GM13977 (cell line): Measurements from ENCODE around the gene SSTR4.
A peak's percentile ranks its signal among the peaks of the same experiment; 100 is the strongest.

ENCODE experiments used
- DNase-seq: peaks from one replicate; pipeline ENCODE4 v3.0.0; 2012; ENCODE audit warnings: low spot score
- in situ Hi-C: fragments of 300-500 bp; cut with MboI; formaldehyde crosslinking; loops from one replicate; pipeline ENCODE4 v1.12.0; 2022; ENCODE audit warnings: low sequenced_read_pairs, low pct_unique_long_range_greater_than_20kb, mixed read lengths, inconsistent platforms; ENCODE audit not compliant: unreplicated experiment
- TF ChIP-seq, protein P1 (sequence below): IDR thresholded peaks from 2 replicates; pipeline ENCODE4 v1.5.1; 2012; ENCODE audit warnings: mild to moderate bottlenecking, control low read depth; ENCODE audit not compliant: insufficient read depth; ENCODE audit errors: extremely low read depth, missing control alignments

Gene SSTR4

DNA sequence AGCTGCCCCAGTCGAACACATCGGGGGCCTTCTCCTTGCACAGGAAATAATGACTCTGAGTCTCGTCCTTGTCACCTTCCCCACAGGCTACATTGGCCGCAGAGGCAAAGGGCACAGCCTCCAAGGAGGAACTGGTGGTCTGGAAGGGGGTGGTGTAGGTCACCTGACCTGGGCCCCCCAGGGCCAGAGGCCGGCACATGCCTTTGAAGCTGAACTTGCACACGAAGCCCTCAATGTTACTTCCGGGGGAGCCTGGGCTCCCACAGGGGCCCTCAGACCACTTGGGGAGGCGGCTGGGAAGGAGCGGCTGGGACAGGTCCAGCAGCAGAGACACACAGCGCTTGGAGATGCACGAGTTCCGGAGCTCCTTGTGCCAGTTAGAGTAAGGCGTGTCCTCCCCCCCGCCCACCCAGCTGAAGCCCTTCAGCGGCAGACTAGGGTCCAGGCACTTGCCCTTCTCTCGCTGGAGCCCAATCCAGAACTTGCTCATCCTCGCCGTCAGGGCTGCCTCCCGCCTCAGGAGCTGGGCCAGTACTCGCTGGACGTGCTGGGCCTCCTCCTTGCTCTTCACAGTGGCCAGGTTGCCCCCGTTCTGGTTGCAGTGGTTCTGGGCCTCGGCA is 50.4 kb downstream of the SSTR4 start:
- in situ Hi-C loops = no loop called here
- TF ChIP-seq, protein P1, sequence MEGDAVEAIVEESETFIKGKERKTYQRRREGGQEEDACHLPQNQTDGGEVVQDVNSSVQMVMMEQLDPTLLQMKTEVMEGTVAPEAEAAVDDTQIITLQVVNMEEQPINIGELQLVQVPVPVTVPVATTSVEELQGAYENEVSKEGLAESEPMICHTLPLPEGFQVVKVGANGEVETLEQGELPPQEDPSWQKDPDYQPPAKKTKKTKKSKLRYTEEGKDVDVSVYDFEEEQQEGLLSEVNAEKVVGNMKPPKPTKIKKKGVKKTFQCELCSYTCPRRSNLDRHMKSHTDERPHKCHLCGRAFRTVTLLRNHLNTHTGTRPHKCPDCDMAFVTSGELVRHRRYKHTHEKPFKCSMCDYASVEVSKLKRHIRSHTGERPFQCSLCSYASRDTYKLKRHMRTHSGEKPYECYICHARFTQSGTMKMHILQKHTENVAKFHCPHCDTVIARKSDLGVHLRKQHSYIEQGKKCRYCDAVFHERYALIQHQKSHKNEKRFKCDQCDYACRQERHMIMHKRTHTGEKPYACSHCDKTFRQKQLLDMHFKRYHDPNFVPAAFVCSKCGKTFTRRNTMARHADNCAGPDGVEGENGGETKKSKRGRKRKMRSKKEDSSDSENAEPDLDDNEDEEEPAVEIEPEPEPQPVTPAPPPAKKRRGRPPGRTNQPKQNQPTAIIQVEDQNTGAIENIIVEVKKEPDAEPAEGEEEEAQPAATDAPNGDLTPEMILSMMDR = no peak
- DNase-seq = no peak

DNA sequence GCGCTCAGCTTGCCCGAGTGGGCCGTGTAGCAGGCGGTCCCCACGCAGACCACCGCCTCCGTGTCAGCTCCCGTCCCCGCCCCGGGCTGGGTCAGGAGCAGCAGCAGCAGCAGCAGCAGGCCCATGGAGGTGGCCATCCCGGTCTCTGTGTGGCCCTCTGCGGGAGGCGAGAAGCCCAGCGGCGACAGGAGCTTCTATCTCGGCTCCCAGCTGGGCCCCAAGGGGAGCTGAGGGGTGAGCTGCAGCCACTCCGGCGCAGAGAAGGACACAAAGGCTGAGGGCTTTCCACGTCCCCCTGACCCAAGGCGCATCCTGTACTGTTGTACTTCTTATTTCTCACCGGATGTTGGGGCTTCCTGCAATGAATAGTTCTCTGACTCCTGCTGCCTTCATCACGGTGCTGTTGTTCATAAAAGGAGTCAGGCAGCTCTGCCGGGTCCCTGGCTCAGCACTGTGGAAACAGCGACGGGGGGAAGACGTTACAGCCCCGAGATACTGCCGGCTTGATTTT is 51.0 kb downstream of the SSTR4 start, which contains the start of gene CD93:
Gene CD93 (minus strand): TSS at position 269 of the 511 bp plus-strand sequence. CDS start 132 bp downstream, at position 137.
- in situ Hi-C loops = no loop called here
- peak; percentile 51 for DNase-seq
- TF ChIP-seq, protein P1 = no peak

DNA sequence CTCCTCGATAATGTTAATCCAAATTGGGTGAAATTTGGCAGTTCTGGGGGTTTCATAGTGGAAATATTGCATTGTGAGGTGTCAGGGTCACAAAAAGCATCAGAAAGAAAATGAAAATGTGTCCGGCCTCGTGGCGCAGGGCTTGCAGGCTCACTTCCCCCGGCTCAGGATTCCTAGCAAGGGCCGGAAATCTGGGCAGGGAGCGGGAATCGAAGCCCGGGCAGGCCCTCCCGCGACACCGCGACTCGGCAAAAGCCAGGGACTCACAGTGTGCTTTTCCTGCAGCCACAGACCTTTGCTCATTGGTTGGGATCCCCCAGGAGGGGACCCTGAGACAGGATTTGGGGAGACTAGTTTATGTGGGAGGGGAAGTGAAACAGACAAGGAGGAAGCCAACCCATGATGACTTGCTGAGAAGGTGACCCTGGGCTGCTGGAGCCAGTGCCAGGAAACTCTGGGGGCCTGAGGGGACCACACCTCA is 51.9 kb downstream of the SSTR4 start:
- no peak for DNase-seq
- TF ChIP-seq, protein P1 = no peak
- in situ Hi-C loops = no loop called here

DNA sequence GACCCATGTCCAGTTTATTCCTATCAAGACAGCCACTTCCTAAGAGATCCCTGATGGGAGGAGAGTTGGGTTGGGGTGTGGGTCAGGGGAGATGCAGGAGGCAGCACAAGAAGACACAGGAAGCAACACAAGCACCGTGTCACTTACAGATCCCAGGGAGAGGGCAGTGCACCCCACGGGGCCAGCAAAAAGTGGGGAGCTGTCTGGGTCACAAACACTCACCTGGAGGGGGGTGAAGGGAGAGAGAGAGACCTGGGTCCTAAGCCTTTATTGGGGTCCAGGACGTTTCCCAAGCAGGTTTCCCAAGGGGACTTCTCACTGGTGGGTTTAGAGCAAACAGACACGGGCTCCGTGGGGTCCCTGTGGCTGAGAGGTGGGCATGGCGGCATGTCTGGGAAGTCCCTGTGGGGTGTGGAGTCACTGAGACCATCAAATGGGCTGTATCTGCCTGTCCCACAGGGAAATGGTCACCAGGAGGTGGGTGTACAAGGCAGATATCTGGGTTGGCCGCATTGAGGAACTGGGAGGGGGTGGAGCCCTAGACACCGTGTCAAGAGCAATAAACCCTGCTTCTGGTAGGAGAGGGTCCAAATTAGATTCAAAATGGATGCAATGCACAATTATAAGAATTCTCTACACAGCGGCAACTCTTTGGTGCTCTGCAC is 52.6 kb downstream of the SSTR4 start:
- no peak for DNase-seq
- in situ Hi-C loops = no loop called here
- TF ChIP-seq, protein P1 = no peak
